ENCODE results near the gene ITGB3.

- TF ChIP-seq CTCF (IDR thresholded peaks at IDR 0.05) = no peak
- TF ChIP-seq POLR2A (IDR thresholded peaks at IDR 0.05; ENCODE audit: low read depth) = no peak
- no peak for TF ChIP-seq EP300 (IDR thresholded peaks at IDR 0.05)
These were observed 2.8 kb upstream of the ITGB3 start for GRCh38 chr17:47250855-47251254.

Data from esophagus muscularis mucosa (tissue), 4 donors.